HCT116 (cell line): ENCODE results near the gene ARHGAP42. TPM values are rescaled to one million over a fixed set of nuclear protein-coding genes. Genes with fewer than 3 reads are reported as not detected.

Experiments used
- ATAC-seq: fragments of 200-7000 bp; cut with Tn5 transposase; 2 replicates; pipeline ENCODE4 v1.9.1; 2020; ENCODE audit warnings: mild to moderate bottlenecking, moderate library complexity
- BruUV-seq: library from RNA; stranded (reverse); fragments of 400-500 nt; replicated peaks from 2 replicates; lab custom pipeline; 2021; lab: Mats Ljungman, UMichigan
- CTCF ChIA-PET: fragments of 300-600 bp; sonication (Branson Sonifier 250); formaldehyde crosslinking; loops from one replicate; lab custom pipeline; 2021; ENCODE audit warnings: antibody characterized with exemption; lab: Charles Lee
- POLR2A ChIA-PET: fragments of 300-600, 350-600 bp; sonication (Branson Sonifier 250); formaldehyde crosslinking; loops from one replicate; lab custom pipeline; 2021; ENCODE audit warnings: antibody characterized with exemption; lab: Charles Lee
- RAD21 ChIA-PET, 2 experiments: fragments of 300-600 bp; sonication (Branson Sonifier 250); formaldehyde crosslinking; loops; one replicate each; lab custom pipeline; 2023; ENCODE audit warnings: low total read pairs in 2 of 2; ENCODE audit not compliant: uncharacterized antibody in 2 of 2, unreplicated experiment in 2 of 2, low non-redundant PET in 1 of 2; lab: Charles Lee
- DNase-seq: peaks from one replicate; pipeline ENCODE4 v3.0.0-alpha.2; 2010; ENCODE audit warnings: low read depth, low spot score
- H2AFZ ChIP-seq: fragments of 200-600 bp; shearing (Covaris generic), sonication (generic); 2 replicates; pipeline ENCODE4 v1.6.1; 2017; ENCODE audit warnings: low read depth, mixed run types, mixed read lengths, antibody characterized with exemption, low read length; ENCODE audit not compliant: poor library complexity, severe bottlenecking
- H3K27ac ChIP-seq: 2 replicates; pipeline ENCODE4 v1.5.1; 2012; ENCODE audit warnings: low read depth, low read length
- H3K27me3 ChIP-seq: fragments of 200-600 bp; sonication (generic); 2 replicates; pipeline ENCODE4 v1.6.1; 2016; ENCODE audit warnings: mixed run types, low read length, mixed read lengths; ENCODE audit not compliant: insufficient read depth
- H3K36me3 ChIP-seq, 2 experiments: fragments of 200-500 bp in 1 of 2; fragments of 200-600 bp in 1 of 2; sonication (Bioruptor generic) in 1 of 2; sonication (generic) in 1 of 2; 2 replicates each; pipeline versions ENCODE4 v1.5.1 to v1.6.1; 2014 to 2016; ENCODE audit warnings: low read length in 2 of 2, inconsistent platforms in 1 of 2, mixed read lengths in 1 of 2, mixed run types in 1 of 2; ENCODE audit not compliant: insufficient read depth in 2 of 2, control insufficient read depth in 1 of 2
- H3K4me1 ChIP-seq, 2 experiments: fragments of 200-600 bp in 1 of 2; sonication (generic) in 1 of 2; 2 replicates each; pipeline versions ENCODE4 v1.5.1 to v1.6.1; 2012 to 2017; ENCODE audit warnings: low read length in 2 of 2, inconsistent platforms in 1 of 2, mild to moderate bottlenecking in 1 of 2, mixed read lengths in 1 of 2, mixed run types in 1 of 2, moderate library complexity in 1 of 2; ENCODE audit not compliant: insufficient read depth in 2 of 2, control insufficient read depth in 1 of 2
- H3K4me2 ChIP-seq: fragments of 200-600 bp; sonication (generic); 2 replicates; pipeline ENCODE4 v1.6.1; 2017; ENCODE audit warnings: mixed run types, low read length, mixed read lengths
- H3K4me3 ChIP-seq, 2 experiments: fragments of 200-600 bp in 1 of 2; sonication (generic) in 1 of 2; replicated peaks in 1 of 2; 2 replicates each; pipeline ENCODE4 v1.5.1; 2011 to 2016; ENCODE audit warnings: low read length in 2 of 2, control low read depth in 1 of 2, low read depth in 1 of 2, mild to moderate bottlenecking in 1 of 2, mixed read lengths in 1 of 2, mixed run types in 1 of 2
- H3K79me2 ChIP-seq: fragments of 200-600 bp; sonication (generic); 2 replicates; pipeline ENCODE4 v1.6.1; 2017; ENCODE audit warnings: mild to moderate bottlenecking, mixed run types, low read length, moderate library complexity, mixed read lengths; ENCODE audit not compliant: insufficient read depth
- H3K9ac ChIP-seq: fragments of 200-600 bp; sonication (generic); 2 replicates; pipeline ENCODE4 v1.6.1; 2016; ENCODE audit warnings: low read length, mixed read lengths
- H3K9me2 ChIP-seq: fragments of 200-600 bp; sonication (generic), shearing (Covaris generic); 2 replicates; pipeline ENCODE4 v1.6.1; 2017; ENCODE audit warnings: mixed run types, mild to moderate bottlenecking, moderate library complexity; ENCODE audit not compliant: insufficient read depth
- H3K9me3 ChIP-seq, 2 experiments: fragments of 200-500 bp in 1 of 2; fragments of 200-600 bp in 1 of 2; sonication (Bioruptor generic) in 1 of 2; sonication (generic) in 1 of 2; 2 replicates each; pipeline ENCODE4 v1.6.1; 2014 to 2017; ENCODE audit warnings: low read length in 2 of 2, mixed read lengths in 2 of 2, inconsistent platforms in 1 of 2, low read depth in 1 of 2, mild to moderate bottlenecking in 1 of 2, mixed run types in 1 of 2, moderate library complexity in 1 of 2; ENCODE audit not compliant: control insufficient read depth in 1 of 2, insufficient read depth in 1 of 2
- H4K20me1 ChIP-seq: fragments of 200-600 bp; sonication (generic), shearing (Covaris generic); 2 replicates; pipeline ENCODE4 v1.6.1; 2017; ENCODE audit warnings: mixed run types, mild to moderate bottlenecking, moderate library complexity; ENCODE audit not compliant: insufficient read depth
- ATF3 ChIP-seq: IDR thresholded peaks from 2 replicates; pipeline ENCODE4 v1.6.1; 2012
- CEBPB ChIP-seq: IDR thresholded peaks from 2 replicates; pipeline ENCODE4 v1.6.1; 2012; ENCODE audit warnings: low read depth
- EGR1 ChIP-seq: IDR thresholded peaks from 2 replicates; pipeline ENCODE4 v1.6.1; 2012; ENCODE audit warnings: low read depth
- EZH2 ChIP-seq: fragments of 200-600 bp; sonication (generic); IDR thresholded peaks from 2 replicates; pipeline ENCODE4 v1.6.1; 2017; ENCODE audit warnings: antibody characterized with exemption, mixed run types
- EZH2phosphoT487 ChIP-seq: fragments of 200-600 bp; IDR thresholded peaks from 2 replicates; pipeline ENCODE4 v1.6.1; 2018; ENCODE audit warnings: antibody characterized with exemption, borderline replicate concordance
- FOSL1 ChIP-seq: IDR thresholded peaks from 2 replicates; pipeline ENCODE4 v1.6.1; 2012; ENCODE audit warnings: low read depth
- JUND ChIP-seq: IDR thresholded peaks from 2 replicates; pipeline ENCODE4 v1.6.1; 2012
- POLR2A ChIP-seq: IDR thresholded peaks from 2 replicates; pipeline ENCODE4 v1.7.0; 2011; ENCODE audit warnings: borderline replicate concordance; ENCODE audit not compliant: insufficient read depth, insufficient read length; ENCODE audit errors: extremely low read depth
- POLR2AphosphoS5 ChIP-seq: IDR thresholded peaks from 2 replicates; pipeline ENCODE4 v1.6.1; 2011; ENCODE audit warnings: mild to moderate bottlenecking, low read depth, low read length, moderate library complexity
- RAD21 ChIP-seq: IDR thresholded peaks from 2 replicates; pipeline ENCODE4 v1.6.1; 2012; ENCODE audit warnings: low read depth, mild to moderate bottlenecking
- REST ChIP-seq: IDR thresholded peaks from 2 replicates; pipeline ENCODE4 v1.6.1; 2012; ENCODE audit warnings: low read depth
- SIN3A ChIP-seq: IDR thresholded peaks from 2 replicates; pipeline ENCODE4 v1.6.1; 2012; ENCODE audit warnings: low read depth
- SP1 ChIP-seq: IDR thresholded peaks from 2 replicates; pipeline ENCODE4 v1.6.1; 2012; ENCODE audit warnings: low read depth
- SRF ChIP-seq: IDR thresholded peaks from 2 replicates; pipeline ENCODE4 v1.6.1; 2012; ENCODE audit warnings: low read depth
- TCF7L2 ChIP-seq: IDR thresholded peaks from 2 replicates; pipeline ENCODE4 v1.7.0; 2011; ENCODE audit warnings: borderline replicate concordance, inconsistent platforms; ENCODE audit not compliant: insufficient read depth, insufficient read length; ENCODE audit errors: extremely low read depth
- intact Hi-C: fragments of 100-400 bp; cut with micrococcal nuclease; formaldehyde crosslinking; loops from 2 replicates; pipeline ENCODE4 v1.10.0; 2022
- total RNA-seq: library from RNA; stranded (reverse); gene quantifications from one replicate; pipeline ENCODE4 v1.2.1, GENCODE V29; 2021; ENCODE audit not compliant: unreplicated experiment

ARHGAP42 gene
- total RNA-seq, 1 experiment from 2014 or later: 12.3 TPM

GRCh38 chr11:100815787-100816330 lies 128.8 kb downstream of the ARHGAP42 start:
- Histone ChIP-seq H3K27me3 (no peaks in the 10 kb centered on the region), H4K20me1 (no peaks in the 10 kb centered on the region), H3K36me3 (no peaks in the 10 kb centered on the region), H3K27ac (no peak overlapping the region), H3K4me1 (peaks cover 4 to 6% of the 10 kb centered on the region in 2 experiments; a peak in 3 of 4 replicates), H2AFZ (no peak overlapping the region), H3K4me2 (no peak overlapping the region), H3K9me3 (no peaks in the 10 kb centered on the region), H3K79me2 (no peaks in the 10 kb centered on the region; the same call in 1 of the 2 replicates), H3K4me3 (no peak overlapping the region), H3K9me2 (no peaks in the 10 kb centered on the region), H3K9ac (no peak overlapping the region)
- POLR2A ChIA-PET: no interaction called here
- CTCF ChIA-PET: no interaction called here
- TF ChIP-seq EGR1 (no peak), REST (no peak), FOSL1 (no peak), CEBPB (no peak), EZH2phosphoT487 (no peak), RAD21 (no peak)
- no TSS peak for BruUV-seq
- RAD21 ChIA-PET: no interaction called here
- ATAC-seq (no peak), DNase-seq (no peak)
- intact Hi-C loops: no loop called here

GRCh38 chr11:100816823-100817222 lies 129.7 kb downstream of the ARHGAP42 start:
- no peak overlapping the region for H3K4me2 ChIP-seq
- no peak for TF ChIP-seq EZH2
- TF ChIP-seq JUND: no peak
- no peak for TF ChIP-seq SRF
- TF ChIP-seq TCF7L2: no peak
- TF ChIP-seq SP1: no peak
- no peak for TF ChIP-seq POLR2AphosphoS5
- no peak for TF ChIP-seq ATF3
- no peak for TF ChIP-seq POLR2A
- TF ChIP-seq SIN3A: no peak
- CTCF ChIA-PET: no interaction called here

More at GRCh38 chr11:100816823-100817222, 129.7 kb downstream of the ARHGAP42 start:
- no peak overlapping the region for H3K27ac ChIP-seq
- POLR2A ChIA-PET: no interaction called here
- H3K9me2 ChIP-seq: no peaks in the 10 kb centered on the region
- H3K27me3 ChIP-seq: no peaks in the 10 kb centered on the region
- DNase-seq: no peak
- H4K20me1 ChIP-seq: no peaks in the 10 kb centered on the region
- no peak for ATAC-seq
- no peak overlapping the region for H2AFZ ChIP-seq
- H3K9ac ChIP-seq: no peak overlapping the region
- no peaks in the 10 kb centered on the region; the same call in 1 of the 2 replicates for H3K79me2 ChIP-seq
- RAD21 ChIA-PET: no interaction called here
- H3K4me1 ChIP-seq: peaks cover 4 to 6% of the 10 kb centered on the region in 2 experiments; a peak in 3 of 4 replicates
- no peak overlapping the region for H3K4me3 ChIP-seq
- no peaks in the 10 kb centered on the region for H3K9me3 ChIP-seq
- intact Hi-C loops: no loop called here
- BruUV-seq: no TSS peak
- H3K36me3 ChIP-seq: no peaks in the 10 kb centered on the region
